SU-DHL-6 (cell line): ENCODE measurements around the gene FCHO1.

Source experiments
- EZH2phosphoT487 ChIP-seq: fragments of 200-600 bp; sonication (generic), shearing (Covaris generic); conservative IDR thresholded peaks from 2 replicates; pipeline ENCODE4 v1.6.1; 2018; ENCODE audit warnings: mild to moderate bottlenecking, antibody characterized with exemption, low read length, moderate library complexity, mixed read lengths
- TF ChIP-seq, protein P1 (sequence below): fragments of 200-600 bp; sonication (generic); IDR thresholded peaks from one replicate; pipeline ENCODE4 v1.5.1; 2017; ENCODE audit warnings: antibody characterized with exemption, mild to moderate bottlenecking, low read length, moderate library complexity; ENCODE audit not compliant: insufficient read depth, poor library complexity, severe bottlenecking

GRCh38 chr19:17790059-17790780, 38.9 kb downstream of the FCHO1 start:
- TF ChIP-seq, protein P1, sequence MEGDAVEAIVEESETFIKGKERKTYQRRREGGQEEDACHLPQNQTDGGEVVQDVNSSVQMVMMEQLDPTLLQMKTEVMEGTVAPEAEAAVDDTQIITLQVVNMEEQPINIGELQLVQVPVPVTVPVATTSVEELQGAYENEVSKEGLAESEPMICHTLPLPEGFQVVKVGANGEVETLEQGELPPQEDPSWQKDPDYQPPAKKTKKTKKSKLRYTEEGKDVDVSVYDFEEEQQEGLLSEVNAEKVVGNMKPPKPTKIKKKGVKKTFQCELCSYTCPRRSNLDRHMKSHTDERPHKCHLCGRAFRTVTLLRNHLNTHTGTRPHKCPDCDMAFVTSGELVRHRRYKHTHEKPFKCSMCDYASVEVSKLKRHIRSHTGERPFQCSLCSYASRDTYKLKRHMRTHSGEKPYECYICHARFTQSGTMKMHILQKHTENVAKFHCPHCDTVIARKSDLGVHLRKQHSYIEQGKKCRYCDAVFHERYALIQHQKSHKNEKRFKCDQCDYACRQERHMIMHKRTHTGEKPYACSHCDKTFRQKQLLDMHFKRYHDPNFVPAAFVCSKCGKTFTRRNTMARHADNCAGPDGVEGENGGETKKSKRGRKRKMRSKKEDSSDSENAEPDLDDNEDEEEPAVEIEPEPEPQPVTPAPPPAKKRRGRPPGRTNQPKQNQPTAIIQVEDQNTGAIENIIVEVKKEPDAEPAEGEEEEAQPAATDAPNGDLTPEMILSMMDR: no peak
- TF ChIP-seq EZH2phosphoT487: no peak
